HG02759 (cell line): Measurements from ENCODE around the gene CDKN1B.

Experiments
- ATAC-seq: cut with Tn5 transposase; IDR thresholded peaks from one replicate; pipeline ENCODE4 v1.9.1; 2021; ENCODE audit warnings: mild to moderate bottlenecking, moderate library complexity; ENCODE audit not compliant: unreplicated experiment

The CDKN1B gene

DNA sequence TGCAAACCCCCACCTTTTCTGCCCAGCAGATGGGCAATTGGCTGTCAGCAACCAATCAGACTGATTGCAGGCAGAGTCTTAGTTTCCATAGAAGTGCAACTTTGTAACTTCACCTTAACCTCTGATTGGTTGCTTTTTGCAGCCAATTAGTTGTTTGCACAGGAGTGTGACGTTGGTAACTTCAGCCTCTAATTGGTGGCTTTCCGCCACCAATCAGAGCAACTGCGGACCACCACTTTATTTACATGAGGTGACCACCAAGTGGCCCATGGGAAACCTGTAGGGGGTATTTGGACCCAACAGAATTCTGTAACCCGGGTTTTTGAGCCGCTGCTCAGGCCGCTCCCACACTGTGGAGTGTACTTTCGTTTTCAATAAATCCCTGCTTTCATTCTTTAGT is 32.3 kb downstream of the CDKN1B start:
- no peak for ATAC-seq

DNA sequence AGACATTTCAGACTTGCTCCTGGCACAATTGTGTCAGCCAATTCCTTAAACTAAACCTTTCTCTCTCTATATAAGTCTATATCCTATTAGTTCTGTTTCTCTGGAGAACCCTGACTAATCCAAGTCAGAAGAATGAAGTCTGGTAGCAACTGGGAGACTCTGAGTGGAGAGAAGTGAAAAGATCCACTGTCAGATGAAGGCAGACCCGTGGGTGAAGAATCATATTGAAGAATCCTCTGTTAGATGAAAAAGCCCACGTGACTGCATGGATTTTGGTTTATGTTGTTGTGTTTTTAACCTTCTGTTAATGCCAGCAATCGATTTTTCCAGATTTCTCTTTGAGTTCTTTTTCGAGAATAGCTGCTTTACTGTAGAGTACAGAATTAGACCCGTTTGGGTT is 38.8 kb downstream of the CDKN1B start:
- no peak for ATAC-seq

- ATAC-seq: no peak
Observed at GRCh38 chr12:12757121-12757520, 40.0 kb downstream of the CDKN1B start.

GRCh38 chr12:12759234-12759915 is 42.2 kb downstream of the CDKN1B start:
- ATAC-seq: no peak

GRCh38 chr12:12764824-12765223 is 47.7 kb downstream of the CDKN1B start:
- ATAC-seq: no peak

GRCh38 chr12:12770262-12770661 is 53.1 kb downstream of the CDKN1B start:
- ATAC-seq: no peak
